Measurements from ENCODE around the gene CPE. TPM values are rescaled to one million over a fixed set of nuclear protein-coding genes. Genes with fewer than 3 reads are reported as not detected.

CPE gene
- polyA plus RNA-seq, 1 of the 3 experiments (the other 2 are of a cell fraction), result 18.2 TPM

GRCh38 chr4:165330666-165331065 lies 48.1 kb upstream of the CPE start:
- H3K4me2 ChIP-seq, result no peak overlapping the region
- no peak overlapping the region for H3K27ac ChIP-seq (ENCODE audit: low read depth in 2 of 2, low read length in 1 of 2)
- ChIA-PET CTCF (interaction anchor here (1.0 to 2.7 kb wide), 5 partner anchors 12 to 218 kb away, joined by 3 to 10 read pairs (median 6); partner anchors contain the start of gene TMEM192), POLR2A (no interaction called here)
- H3K9me2 ChIP-seq, result no peaks in the 10 kb centered on the region
- no peak for DNase-seq
- H3K79me2 ChIP-seq (ENCODE audit: insufficient read depth), result peaks cover 61% of the 10 kb centered on the region
- H3K4me3 ChIP-seq (ENCODE audit: low read depth in 2 of 2, low read length in 1 of 2), result no peak overlapping the region
- no peak for TF ChIP-seq TCF12 (IDR thresholded peaks at IDR 0.05)
- no peak for TF ChIP-seq REST (IDR thresholded peaks at IDR 0.05; ENCODE audit: low read depth, low read length)
- TF ChIP-seq FOXM1 (IDR thresholded peaks at IDR 0.05; ENCODE audit: low read depth), result no peak
- no peak for TF ChIP-seq RXRA (IDR thresholded peaks at IDR 0.05; ENCODE audit: borderline replicate concordance, low read depth)
- no peak for TF ChIP-seq NRF1 (IDR thresholded peaks at IDR 0.05; ENCODE audit: low read depth, low read length)
- TF ChIP-seq MXI1 (IDR thresholded peaks at IDR 0.05; ENCODE audit: low read depth, low read length), result no peak
- no peak for TF ChIP-seq TAF1 (IDR thresholded peaks at IDR 0.05; ENCODE audit: borderline replicate concordance, low read depth, low read length)
- TF ChIP-seq RAD21 (IDR thresholded peaks at IDR 0.05; ENCODE audit: low read length), result no peak
- no peak for TF ChIP-seq USF1 (IDR thresholded peaks at IDR 0.05; ENCODE audit: borderline replicate concordance, low read depth)
- no peak for TF ChIP-seq FOSL2 (IDR thresholded peaks at IDR 0.05; ENCODE audit: borderline replicate concordance, low read depth)
- TF ChIP-seq ELF1 (IDR thresholded peaks at IDR 0.05), result no peak
- no peak for TF ChIP-seq MEF2A (IDR thresholded peaks at IDR 0.05; ENCODE audit: borderline replicate concordance, low read depth)
- no peak for TF ChIP-seq JUND (IDR thresholded peaks at IDR 0.05)
- no peaks in the 10 kb centered on the region for H3K27me3 ChIP-seq (ENCODE audit: insufficient read depth)
- H3K36me3 ChIP-seq (replicated peaks in 1 of 2; ENCODE audit: control insufficient read depth in 1 of 2, insufficient read depth in 2 of 2, low read length in 1 of 2), result peaks cover 10 to 33% of the 10 kb centered on the region in 2 experiments
- 86% methylated on average over 5 of the region's 5 CpGs for WGBS (ENCODE audit: low lambda C conversion rate)
- peaks cover 6 to 18% of the 10 kb centered on the region in 2 experiments; a peak in 3 of 4 replicates for H3K4me1 ChIP-seq (ENCODE audit: control insufficient read depth in 1 of 2, insufficient read depth in 2 of 2, low read depth in 1 of 2, low read length in 1 of 2)
- no peak overlapping the region for H2AFZ ChIP-seq (ENCODE audit: low read depth)
- no peaks in the 10 kb centered on the region for H4K20me1 ChIP-seq (ENCODE audit: insufficient read depth)
- no peak overlapping the region for H3K9ac ChIP-seq
- H3F3A ChIP-seq (replicated peaks; ENCODE audit: insufficient read depth), result peaks cover 8% of the 10 kb centered on the region
- H3K9me3 ChIP-seq, result no peaks in the 10 kb centered on the region

GRCh38 chr4:165331359-165331758 lies 47.4 kb upstream of the CPE start:
- DNase-seq, result no peak
- Histone ChIP-seq H2AFZ (ENCODE audit: low read depth) (no peak overlapping the region), H3K9me2 (no peaks in the 10 kb centered on the region), H3K79me2 (ENCODE audit: insufficient read depth) (peaks cover 61% of the 10 kb centered on the region), H3K27me3 (ENCODE audit: insufficient read depth) (no peaks in the 10 kb centered on the region), H4K20me1 (ENCODE audit: insufficient read depth) (no peaks in the 10 kb centered on the region), H3K27ac (ENCODE audit: low read depth in 2 of 2, low read length in 1 of 2) (no peak overlapping the region), H3K9ac (no peak overlapping the region), H3F3A (replicated peaks; ENCODE audit: insufficient read depth) (peaks cover 2% of the 10 kb centered on the region), H3K4me1 (ENCODE audit: control insufficient read depth in 1 of 2, insufficient read depth in 2 of 2, low read depth in 1 of 2, low read length in 1 of 2) (peaks cover 1 to 15% of the 10 kb centered on the region in 2 experiments; a peak in 3 of 4 replicates), H3K9me3 (no peaks in the 10 kb centered on the region), H3K4me3 (ENCODE audit: low read depth in 2 of 2, low read length in 1 of 2) (no peak overlapping the region), H3K36me3 (replicated peaks in 1 of 2; ENCODE audit: control insufficient read depth in 1 of 2, insufficient read depth in 2 of 2, low read length in 1 of 2) (peaks cover 10 to 38% of the 10 kb centered on the region in 2 experiments), H3K4me2 (no peak overlapping the region)
- WGBS (ENCODE audit: low lambda C conversion rate), result 100% methylated on average over 1 of the region's 1 CpG
- ChIA-PET POLR2A (no interaction called here), CTCF (interaction anchor here (1.0 to 2.7 kb wide), 5 partner anchors 11 to 200 kb away, joined by 3 to 10 read pairs (median 6); no protein-coding TSS in a partner anchor)
- TF ChIP-seq RCOR1 (IDR thresholded peaks at IDR 0.05; ENCODE audit: low read length), result no peak
- no peak for TF ChIP-seq CHD2 (IDR thresholded peaks at IDR 0.05; ENCODE audit: low read length, partially characterized antibody)
- no peak for TF ChIP-seq USF1 (IDR thresholded peaks at IDR 0.05; ENCODE audit: borderline replicate concordance, low read depth)
- no peak for TF ChIP-seq PBX3 (IDR thresholded peaks at IDR 0.05)
- TF ChIP-seq RFX5 (IDR thresholded peaks at IDR 0.05; ENCODE audit: low read length), result no peak
- no peak for TF ChIP-seq ZBTB33 (IDR thresholded peaks at IDR 0.05; ENCODE audit: borderline replicate concordance, low read depth)
- TF ChIP-seq IRF3 (IDR thresholded peaks at IDR 0.05; ENCODE audit: low read depth, low read length), result no peak
- no peak for TF ChIP-seq ELF1 (IDR thresholded peaks at IDR 0.05)
- no peak for TF ChIP-seq NRF1 (IDR thresholded peaks at IDR 0.05; ENCODE audit: low read depth, low read length)
- no peak for TF ChIP-seq RXRA (IDR thresholded peaks at IDR 0.05; ENCODE audit: borderline replicate concordance, low read depth)
- TF ChIP-seq RAD21 (IDR thresholded peaks at IDR 0.05; ENCODE audit: low read length), result no peak
